GM23248 (cell line): ENCODE measurements around the gene CHAC2.

Source experiments
- EZH2 ChIP-seq: fragments of 200-600 bp; sonication (generic); IDR thresholded peaks from 2 replicates; pipeline ENCODE4 v1.6.1; 2018; ENCODE audit warnings: antibody characterized with exemption, mild to moderate bottlenecking; ENCODE audit not compliant: insufficient read depth, poor library complexity, severe bottlenecking
- EZH2phosphoT487 ChIP-seq: fragments of 200-600 bp; sonication (generic); IDR thresholded peaks from 2 replicates; pipeline ENCODE4 v1.6.1; 2018; ENCODE audit warnings: antibody characterized with exemption, moderate library complexity, mild to moderate bottlenecking, low read depth; ENCODE audit not compliant: insufficient read depth

- no peak for TF ChIP-seq EZH2
- no peak for TF ChIP-seq EZH2phosphoT487
Measured at GRCh38 chr2:53820711-53821110, 53.1 kb downstream of the CHAC2 start.
